ENCODE measurements around the gene IRF3. TPM values are rescaled to one million over a fixed set of nuclear protein-coding genes. Genes with fewer than 3 reads are reported as not detected.

IRF3 gene
- total RNA-seq, 1 donor from 2014 or later, result 76.1 TPM

GRCh38 chr19:49660338-49660961, 5.2 kb downstream of the IRF3 start:
- H3K9me3 Mint-ChIP-seq (ENCODE audit: unreplicated experiment), result no peaks in the 10 kb centered on the region
- no peak for DNase-seq (ENCODE audit: low spot score)
- H3K27me3 Mint-ChIP-seq (ENCODE audit: unreplicated experiment), result peaks cover 28% of the 10 kb centered on the region
- TF ChIP-seq CTCF (IDR thresholded peaks at IDR 0.05; ENCODE audit: unreplicated experiment), result no peak
- H3K4me1 Mint-ChIP-seq (ENCODE audit: unreplicated experiment), result peaks cover 11% of the 10 kb centered on the region
- no peak overlapping the region for H3K27ac Mint-ChIP-seq (ENCODE audit: unreplicated experiment)
- peak overlapping the region; percentile 76 for H3K4me3 Mint-ChIP-seq (ENCODE audit: unreplicated experiment)
- peaks cover 47% of the 10 kb centered on the region for H3K36me3 Mint-ChIP-seq (ENCODE audit: low read depth, unreplicated experiment)

GRCh38 chr19:49658566-49659442, 6.9 kb downstream of the IRF3 start:
- peak overlapping the region; percentile 21 for H3K4me3 Mint-ChIP-seq (ENCODE audit: unreplicated experiment)
- peaks cover 22% of the 10 kb centered on the region for H3K27me3 Mint-ChIP-seq (ENCODE audit: unreplicated experiment)
- DNase-seq (ENCODE audit: low spot score), result no peak
- H3K9me3 Mint-ChIP-seq (ENCODE audit: unreplicated experiment), result no peaks in the 10 kb centered on the region
- H3K36me3 Mint-ChIP-seq (ENCODE audit: low read depth, unreplicated experiment), result peaks cover 46% of the 10 kb centered on the region
- peak overlapping the region; percentile 52 for H3K27ac Mint-ChIP-seq (ENCODE audit: unreplicated experiment)
- no peak for TF ChIP-seq CTCF (IDR thresholded peaks at IDR 0.05; ENCODE audit: unreplicated experiment)
- no peaks in the 10 kb centered on the region for H3K4me1 Mint-ChIP-seq (ENCODE audit: unreplicated experiment)

- no peak for TF ChIP-seq CTCF (IDR thresholded peaks at IDR 0.05; ENCODE audit: unreplicated experiment)
- no peak for DNase-seq (ENCODE audit: low spot score)
- H3K9me3 Mint-ChIP-seq (ENCODE audit: unreplicated experiment), result no peaks in the 10 kb centered on the region
- H3K4me1 Mint-ChIP-seq (ENCODE audit: unreplicated experiment), result no peaks in the 10 kb centered on the region
- no peak overlapping the region for H3K4me3 Mint-ChIP-seq (ENCODE audit: unreplicated experiment)
- H3K36me3 Mint-ChIP-seq (ENCODE audit: low read depth, unreplicated experiment), result peaks cover 46% of the 10 kb centered on the region
- no peak overlapping the region for H3K27ac Mint-ChIP-seq (ENCODE audit: unreplicated experiment)
- H3K27me3 Mint-ChIP-seq (ENCODE audit: unreplicated experiment), result peaks cover 22% of the 10 kb centered on the region
These were observed 7.5 kb downstream of the IRF3 start for GRCh38 chr19:49658139-49658517.

- TF ChIP-seq CTCF (IDR thresholded peaks at IDR 0.05; ENCODE audit: unreplicated experiment), result no peak
- Mint-ChIP-seq H3K36me3 (ENCODE audit: low read depth, unreplicated experiment) (peaks cover 46% of the 10 kb centered on the region), H3K27me3 (ENCODE audit: unreplicated experiment) (peaks cover 22% of the 10 kb centered on the region), H3K4me3 (ENCODE audit: unreplicated experiment) (peak overlapping the region; percentile 67), H3K4me1 (ENCODE audit: unreplicated experiment) (no peaks in the 10 kb centered on the region), H3K27ac (ENCODE audit: unreplicated experiment) (no peak overlapping the region), H3K9me3 (ENCODE audit: unreplicated experiment) (no peaks in the 10 kb centered on the region)
- DNase-seq (ENCODE audit: low spot score), result no peak
These were observed 8.0 kb downstream of the IRF3 start for GRCh38 chr19:49657493-49658138.

All from endothelial cell (in vitro differentiated cells).